Heart left ventricle (tissue), 16 donors: ENCODE results near the gene PRCC. TPM values are rescaled to one million over a fixed set of nuclear protein-coding genes. Genes with fewer than 3 reads are reported as not detected.

ENCODE experiments used
- ATAC-seq, 4 donors: fragments of 200-7000 bp; cut with Tn5 transposase; one replicate each; pipeline ENCODE4 v1.9.1; 2020 to 2022; ENCODE audit warnings: moderate library complexity in 4 of 4, mild to moderate bottlenecking in 3 of 4, moderate number of reproducible peaks in 1 of 4
- DNase-seq, 5 donors: peaks; one replicate each; pipeline ENCODE4 v3.0.0-alpha.2; 2020
- H3K27ac ChIP-seq, 12 donors: fragments of 200-600 bp; sonication (generic) in 4 of 12; one replicate each; pipeline versions ENCODE4 v1.5.0 to v1.8.0; 2016 to 2022; ENCODE audit warnings: mild to moderate bottlenecking in 2 of 12
- H3K27me3 ChIP-seq, 9 donors: fragments of 200-600 bp; sonication (generic) in 2 of 9; one replicate each; pipeline versions ENCODE4 v1.5.1 to v1.8.0; 2016 to 2022; ENCODE audit warnings: mild to moderate bottlenecking in 3 of 9
- H3K36me3 ChIP-seq, 9 donors: fragments of 200-600 bp; sonication (generic) in 2 of 9; one replicate each; pipeline versions ENCODE4 v1.5.0 to v1.8.0; 2018 to 2022; ENCODE audit warnings: mild to moderate bottlenecking in 2 of 9
- H3K4me1 ChIP-seq, 12 donors: fragments of 200-600 bp; sonication (generic) in 4 of 12; one replicate each; pipeline versions ENCODE4 v1.5.0 to v1.8.0; 2016 to 2022; ENCODE audit warnings: mild to moderate bottlenecking in 3 of 12
- H3K4me3 ChIP-seq, 12 donors: fragments of 200-600 bp; sonication (generic) in 4 of 12; one replicate each; pipeline versions ENCODE4 v1.5.0 to v1.8.0; 2017 to 2022; ENCODE audit warnings: mild to moderate bottlenecking in 9 of 12, moderate library complexity in 4 of 12
- H3K9me3 ChIP-seq, 12 donors: fragments of 200-600 bp; sonication (generic) in 4 of 12; one replicate each; pipeline versions ENCODE4 v1.5.0 to v1.8.0; 2016 to 2022; ENCODE audit warnings: mild to moderate bottlenecking in 1 of 12
- POLR2A ChIP-seq, 2 donors: fragments of 450-650 bp; IDR thresholded peaks; one replicate each; pipeline ENCODE4 v1.6.1; 2017; ENCODE audit warnings: antibody characterized with exemption in 2 of 2, mild to moderate bottlenecking in 2 of 2, moderate library complexity in 2 of 2
- WGBS, 4 donors: extraction: QIAGEN DNeasy Blood & Tissue Kit in 2 of 4; methylation state at CpG; one replicate each; pipeline versions ENCODE4 v1.1.5 to v1.1.7; 2013 to 2018; 5-methylcytosine and 5-hydroxymethylcytosine counted together
- intact Hi-C, 10 donors: fragments of 100-400 bp; cut with DNase I; formaldehyde crosslinking; loops; one replicate each; pipeline versions ENCODE4 v1.11.1 to v1.14.2; 2022
- polyA plus RNA-seq, 2 donors: library from polyadenylated mRNA; stranded (reverse); fragments of 200-250 nt; gene quantifications; one replicate each; pipeline ENCODE4 v1.2.3, GENCODE V29; 2013
- total RNA-seq, 9 donors: library from RNA; depleted of rRNA in 2 of 9; stranded (reverse); fragments of >200 nt in 2 of 9; fragmentation: NEBNext Ultra II Directional in 3 of 9; extraction: Animal tissue kit (Norgen Biotek cat#: 25700) in 3 of 9; gene quantifications; one replicate each; pipeline versions ENCODE4 v1.1.0 to v1.2.4, GENCODE V29; 2016 to 2023
- TF ChIP-seq, protein P1 (sequence below), 12 donors: fragments of 200-600 bp; sonication (generic) in 4 of 12; IDR thresholded peaks; one replicate each; pipeline versions ENCODE4 v1.5.0 to v1.8.0; 2018 to 2022; ENCODE audit warnings: antibody characterized with exemption in 12 of 12, mild to moderate bottlenecking in 5 of 12
- donor health status: ischemic (EF 13 %, LVEDD 7.1; RV severe dilation, severe dysfunction).
- donor health status: healthy with polysubstance abuse.
- donor health status: DM: no; HTN: yes; CAD: no.
- donor health status: DM: no; HTN: no; CAD: no.
- donor health status: ischemic (EF 25% LVEDD 6.9; RV normal size, moderate dysfunction).
- donor health status: ischemic (EF 25% LVEDD 5.7; RV mildly dilated, moderate dysfunction).
- donor health status: healthy.
- donor health status: DM: yes; HTN: yes; CAD: no.
- donor health status: ischemic (EF 35%, LVEDD 5.7; RV mildly dilated, moderate dysfunction).
- donor health status: nonischemic (EF 11% LVEDD 7.7; RV severe dilation, severe dysfunction).
- donor health status: DM: yes; HTN: yes; CAD: no.
- donor health status: PGD.
- donor health status: ischemic (EF 29% LVEDD 5.4; RV normal size, mild dysfunction).
- donor health status: nonischemic (EF 23%, LVEDD 6.1; RV moderate dilation, normal function).

PRCC gene
- total and polyA plus RNA-seq, 11 donors, result 34.6 to 55.5 (median 39.0) TPM

GRCh38 chr1:156813298-156813697 lies 46.0 kb downstream of the PRCC start:
- Histone ChIP-seq H3K4me1 (peaks cover 5 to 37% (median 18%) of the 10 kb centered on the region in 12 donors), H3K36me3 (peaks cover 0 to 9% (median 0%) of the 10 kb centered on the region in 9 donors), H3K9me3 (no peaks in the 10 kb centered on the region), H3K27me3 (peaks cover 0 to 8% (median 0%) of the 10 kb centered on the region in 9 donors), H3K27ac (peak overlapping the region in 2 of 12 donors; percentile 85 to 90), H3K4me3 (peak overlapping the region; percentile 14 to 60 (median 48))
- intact Hi-C loops, result no loop called here
- ATAC-seq (no peak), DNase-seq (no peak)
- TF ChIP-seq, protein P1, sequence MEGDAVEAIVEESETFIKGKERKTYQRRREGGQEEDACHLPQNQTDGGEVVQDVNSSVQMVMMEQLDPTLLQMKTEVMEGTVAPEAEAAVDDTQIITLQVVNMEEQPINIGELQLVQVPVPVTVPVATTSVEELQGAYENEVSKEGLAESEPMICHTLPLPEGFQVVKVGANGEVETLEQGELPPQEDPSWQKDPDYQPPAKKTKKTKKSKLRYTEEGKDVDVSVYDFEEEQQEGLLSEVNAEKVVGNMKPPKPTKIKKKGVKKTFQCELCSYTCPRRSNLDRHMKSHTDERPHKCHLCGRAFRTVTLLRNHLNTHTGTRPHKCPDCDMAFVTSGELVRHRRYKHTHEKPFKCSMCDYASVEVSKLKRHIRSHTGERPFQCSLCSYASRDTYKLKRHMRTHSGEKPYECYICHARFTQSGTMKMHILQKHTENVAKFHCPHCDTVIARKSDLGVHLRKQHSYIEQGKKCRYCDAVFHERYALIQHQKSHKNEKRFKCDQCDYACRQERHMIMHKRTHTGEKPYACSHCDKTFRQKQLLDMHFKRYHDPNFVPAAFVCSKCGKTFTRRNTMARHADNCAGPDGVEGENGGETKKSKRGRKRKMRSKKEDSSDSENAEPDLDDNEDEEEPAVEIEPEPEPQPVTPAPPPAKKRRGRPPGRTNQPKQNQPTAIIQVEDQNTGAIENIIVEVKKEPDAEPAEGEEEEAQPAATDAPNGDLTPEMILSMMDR (IDR thresholded peaks at IDR 0.05), result no peak
- TF ChIP-seq POLR2A (IDR thresholded peaks at IDR 0.05), result no peak
- WGBS, 4 donors, result 53 to 57% (median 55%) methylated on average over 10 of the region's 10 CpGs

DNA sequence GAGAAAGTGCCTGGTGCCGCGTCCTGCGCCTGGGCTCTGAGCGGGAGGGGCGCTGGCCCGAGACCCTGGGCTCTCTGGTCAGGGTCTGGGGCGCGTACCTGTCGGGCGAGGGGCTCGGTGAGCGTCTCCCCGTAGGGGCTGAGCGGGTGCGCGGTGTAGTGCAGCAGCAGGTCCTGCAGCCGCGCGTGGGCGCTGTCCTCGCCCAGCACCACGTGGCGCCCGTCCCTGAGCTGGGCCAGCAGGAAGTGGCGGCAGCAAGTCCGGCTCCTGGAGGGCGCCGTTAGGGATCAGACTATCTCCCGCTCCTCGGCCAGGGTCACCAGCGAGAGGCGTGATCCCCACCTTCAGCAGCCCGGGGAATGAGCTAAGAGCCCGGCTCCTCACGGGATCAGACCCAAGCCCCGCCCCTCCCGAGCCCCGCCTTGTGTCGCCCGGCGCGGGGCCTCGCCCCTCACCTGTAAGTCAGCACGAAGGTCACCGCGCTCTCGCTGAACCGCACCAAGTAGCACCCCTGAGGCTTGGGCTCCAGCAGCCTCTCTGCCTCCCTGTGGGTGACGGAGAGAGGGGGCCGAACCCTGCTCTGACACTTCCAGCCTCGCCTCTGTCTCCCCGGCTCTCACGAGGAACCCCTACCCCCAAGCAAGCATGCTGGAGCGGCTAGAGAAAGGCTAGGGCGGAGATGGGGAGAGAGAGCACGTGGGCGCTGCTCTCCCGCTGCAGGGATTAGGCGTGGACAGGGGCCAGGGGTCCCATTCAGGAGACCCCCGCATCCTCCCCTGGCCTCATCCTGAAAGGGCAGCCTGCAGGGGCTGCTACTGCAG lies 46.6 kb downstream of the PRCC start:
- Histone ChIP-seq H3K9me3 (no peaks in the 10 kb centered on the region), H3K4me3 (peak overlapping the region; percentile 14 to 60 (median 48)), H3K4me1 (peaks cover 5 to 37% (median 18%) of the 10 kb centered on the region in 12 donors), H3K36me3 (peaks cover 0 to 9% (median 0%) of the 10 kb centered on the region in 9 donors), H3K27me3 (peaks cover 0 to 8% (median 0%) of the 10 kb centered on the region in 9 donors), H3K27ac (peak overlapping the region in 8 of 12 donors; percentile 60 to 90 (median 80))
- ATAC-seq (peak; percentile 33 to 72 (median 70)), DNase-seq (peak; percentile 54 to 84 (median 72))
- intact Hi-C loops, result no loop called here
- TF ChIP-seq, protein P1 (IDR thresholded peaks at IDR 0.05), result peak; percentile 37 to 73 (median 56)
- no peak for TF ChIP-seq POLR2A (IDR thresholded peaks at IDR 0.05)
- 12 to 38% (median 16%) methylated on average over 21 to 60 of the region's 60 CpGs for WGBS, 4 donors

GRCh38 chr1:156814571-156815260 lies 47.4 kb downstream of the PRCC start:
- H3K27ac ChIP-seq, result peak overlapping the region in 10 of 12 donors; percentile 57 to 90 (median 78)
- peaks cover 0 to 9% (median 0%) of the 10 kb centered on the region in 9 donors for H3K36me3 ChIP-seq
- DNase-seq, result peak in 2 of 5 donors; percentile 38 to 51
- 76 to 83% (median 81%) methylated on average over 7 of the region's 7 CpGs for WGBS, 4 donors
- no peaks in the 10 kb centered on the region for H3K9me3 ChIP-seq
- intact Hi-C loops, result no loop called here
- peaks cover 5 to 37% (median 18%) of the 10 kb centered on the region in 12 donors for H3K4me1 ChIP-seq
- peaks cover 0 to 8% (median 0%) of the 10 kb centered on the region in 9 donors for H3K27me3 ChIP-seq
- H3K4me3 ChIP-seq, result peak overlapping the region in 8 of 12 donors; percentile 48 to 60 (median 50)
- no peak for TF ChIP-seq POLR2A (IDR thresholded peaks at IDR 0.05)
- TF ChIP-seq, protein P1 (IDR thresholded peaks at IDR 0.05), result no peak
- peak in 2 of 4 donors; percentile 7 to 25 for ATAC-seq
